ENCODE data around the gene KIF1B.

DNA sequence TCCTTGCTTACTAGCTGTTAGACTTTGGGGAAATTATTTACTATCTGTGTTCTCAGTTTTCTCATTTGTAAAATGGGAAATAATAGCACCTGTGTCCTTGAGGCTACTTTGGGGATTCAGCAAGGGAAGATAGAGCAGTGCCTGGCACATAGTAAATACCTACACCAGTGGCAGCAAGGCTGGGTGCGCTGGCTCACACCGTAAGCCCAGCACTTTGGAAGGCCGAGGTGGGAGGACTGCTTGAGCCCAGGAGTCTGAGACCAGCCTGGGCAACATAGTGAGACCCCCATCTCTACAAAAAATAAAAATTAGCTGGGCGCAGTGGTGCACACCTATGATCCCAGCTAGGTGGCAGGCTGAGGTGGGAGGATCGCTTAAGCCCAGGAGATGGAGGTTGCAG lies 211.3 kb downstream of the KIF1B start:
- TF ChIP-seq ZNF785 (CRISPR knock-in tag; IDR thresholded peaks at IDR 0.05), result no peak
- no peak for TF ChIP-seq ZNF696 (CRISPR knock-in tag; conservative IDR thresholded peaks at IDR 0.05)
- TF ChIP-seq FOXM1 (IDR thresholded peaks at IDR 0.05; ENCODE audit: low read depth), result no peak
- no peak for TF ChIP-seq FOXM1 (CRISPR knock-in tag; IDR thresholded peaks at IDR 0.05; ENCODE audit: low read depth)
- no peak for TF ChIP-seq TEAD4 (IDR thresholded peaks at IDR 0.05; ENCODE audit: low read length)
- TF ChIP-seq TEAD4 (CRISPR knock-in tag; IDR thresholded peaks at IDR 0.05; ENCODE audit: borderline replicate concordance), result no peak
